ENCODE results near the gene CLSTN3.

Gene CLSTN3

GRCh38 chr12:7129872-7130691, at the start of gene CLSTN3:
CLSTN3 (plus strand) TSS chr12:7130371; CDS start chr12:7130649, 278 bp downstream.
- peak; percentile 93 for DNase-seq (ENCODE audit: low spot score)

GRCh38 chr12:7081037-7081436, 49.1 kb upstream of the CLSTN3 start:
- no peak for DNase-seq (ENCODE audit: low spot score)

GRCh38 chr12:7083125-7083524, 47.0 kb upstream of the CLSTN3 start:
- DNase-seq (ENCODE audit: low spot score): no peak

GRCh38 chr12:7089196-7089871, 40.8 kb upstream of the CLSTN3 start:
- DNase-seq (ENCODE audit: low spot score): no peak

GRCh38 chr12:7090222-7090998, 39.8 kb upstream of the CLSTN3 start:
- DNase-seq (ENCODE audit: low spot score): no peak

- no peak for DNase-seq (ENCODE audit: low spot score)
Observed at GRCh38 chr12:7091171-7091570, 39.0 kb upstream of the CLSTN3 start.

- no peak for DNase-seq (ENCODE audit: low spot score)
Observed at GRCh38 chr12:7091660-7092228, 38.4 kb upstream of the CLSTN3 start.

GRCh38 chr12:7092229-7092985, 37.8 kb upstream of the CLSTN3 start, which contains the start of gene C1R:
C1R (minus strand) TSS chr12:7092445; CDS start chr12:7092388, 57 bp downstream.
- peak; percentile 77 for DNase-seq (ENCODE audit: low spot score)

- no peak for DNase-seq (ENCODE audit: low spot score)
Observed at GRCh38 chr12:7092986-7093460, 37.1 kb upstream of the CLSTN3 start.

- no peak for DNase-seq (ENCODE audit: low spot score)
Observed at GRCh38 chr12:7093486-7093885, 36.7 kb upstream of the CLSTN3 start.

GRCh38 chr12:7093892-7094291, 36.3 kb upstream of the CLSTN3 start:
- DNase-seq (ENCODE audit: low spot score): no peak

- no peak for DNase-seq (ENCODE audit: low spot score)
Observed at GRCh38 chr12:7096006-7096932, 33.9 kb upstream of the CLSTN3 start.

GRCh38 chr12:7096979-7097378, 33.2 kb upstream of the CLSTN3 start:
- no peak for DNase-seq (ENCODE audit: low spot score)

GRCh38 chr12:7099290-7099996, 30.7 kb upstream of the CLSTN3 start:
- DNase-seq (ENCODE audit: low spot score): no peak

GRCh38 chr12:7100239-7100638, 29.9 kb upstream of the CLSTN3 start:
- DNase-seq (ENCODE audit: low spot score): no peak

GRCh38 chr12:7101047-7101693, 29.0 kb upstream of the CLSTN3 start:
- no peak for DNase-seq (ENCODE audit: low spot score)

GRCh38 chr12:7101694-7102131, 28.5 kb upstream of the CLSTN3 start:
- DNase-seq (ENCODE audit: low spot score): no peak

- DNase-seq (ENCODE audit: low spot score): no peak
Observed at GRCh38 chr12:7102582-7102981, 27.6 kb upstream of the CLSTN3 start.
